Stimulated activated CD8-positive, alpha-beta memory T cell treated with anti-CD3 and anti-CD28 coated beads, Interleukin-7, amount 100 ng/mL, for 48 hours (primary cell): ENCODE data around the gene PEA15.

Experiments
- DNase-seq, 2 donors: peaks; one replicate each; pipeline ENCODE4 v3.0.0-alpha.2; 2020; ENCODE audit warnings: low read depth in 1 of 2; ENCODE audit errors: extremely low read depth in 1 of 2

Gene PEA15

GRCh38 chr1:160207771-160208556, 2.8 kb downstream of the PEA15 start:
- no peak for DNase-seq

GRCh38 chr1:160208557-160209320, 3.6 kb downstream of the PEA15 start:
- no peak for DNase-seq

GRCh38 chr1:160209321-160210046, 4.3 kb downstream of the PEA15 start:
- no peak for DNase-seq

DNA sequence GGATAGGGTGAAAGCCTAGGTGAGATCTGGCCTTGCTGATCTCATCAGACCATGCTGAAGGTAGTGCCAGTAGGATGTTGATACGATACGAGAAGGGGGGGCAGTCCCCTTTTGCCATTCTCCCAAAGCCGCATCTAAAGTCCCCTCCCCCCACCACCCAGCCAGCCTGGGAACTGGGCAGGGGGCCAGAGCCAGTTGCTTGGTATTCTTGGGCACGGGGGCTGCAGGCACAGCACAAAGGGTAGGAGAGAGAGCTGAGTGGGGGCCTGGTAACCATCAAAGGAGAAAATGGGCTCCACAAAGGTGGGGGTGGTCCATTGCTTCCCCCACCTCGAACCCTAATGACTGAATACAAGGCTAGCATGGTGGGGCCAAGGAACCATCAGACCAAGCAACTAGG, 5.4 kb downstream of the PEA15 start:
- no peak for DNase-seq

DNA sequence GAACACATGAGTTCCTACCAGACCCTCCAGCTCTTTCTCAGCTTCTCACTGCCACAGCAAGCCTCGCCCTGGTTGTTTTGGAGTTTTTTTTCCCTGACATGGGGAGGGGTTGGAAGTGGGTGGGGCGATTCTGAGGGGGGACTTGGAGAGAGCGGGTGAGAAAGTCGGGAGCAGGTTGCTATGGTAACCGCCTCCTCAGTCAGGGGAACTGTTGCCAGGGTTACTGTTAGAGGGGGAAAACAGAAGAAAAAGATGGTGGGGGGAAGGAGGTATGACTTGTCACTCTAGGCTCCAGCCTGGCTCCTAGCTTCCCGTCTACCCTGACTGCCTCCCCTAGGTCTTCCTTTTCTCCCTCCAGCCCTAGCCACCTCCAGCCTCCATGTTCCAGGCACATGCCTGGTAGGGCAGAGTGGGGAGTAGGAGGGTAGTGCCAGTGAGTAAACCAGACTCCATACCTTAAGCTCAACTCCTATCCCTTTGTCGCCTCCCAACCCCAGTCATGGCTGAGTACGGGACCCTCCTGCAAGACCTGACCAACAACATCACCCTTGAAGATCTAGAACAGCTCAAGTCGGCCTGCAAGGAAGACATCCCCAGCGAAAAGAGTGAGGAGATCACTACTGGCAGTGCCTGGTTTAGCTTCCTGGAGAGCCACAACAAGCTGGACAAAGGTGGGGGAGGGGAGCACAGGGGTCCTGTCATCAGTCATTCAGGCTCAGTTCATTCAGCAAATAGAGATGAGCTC, 6.0 kb downstream of the PEA15 start:
- DNase-seq = no peak

DNA sequence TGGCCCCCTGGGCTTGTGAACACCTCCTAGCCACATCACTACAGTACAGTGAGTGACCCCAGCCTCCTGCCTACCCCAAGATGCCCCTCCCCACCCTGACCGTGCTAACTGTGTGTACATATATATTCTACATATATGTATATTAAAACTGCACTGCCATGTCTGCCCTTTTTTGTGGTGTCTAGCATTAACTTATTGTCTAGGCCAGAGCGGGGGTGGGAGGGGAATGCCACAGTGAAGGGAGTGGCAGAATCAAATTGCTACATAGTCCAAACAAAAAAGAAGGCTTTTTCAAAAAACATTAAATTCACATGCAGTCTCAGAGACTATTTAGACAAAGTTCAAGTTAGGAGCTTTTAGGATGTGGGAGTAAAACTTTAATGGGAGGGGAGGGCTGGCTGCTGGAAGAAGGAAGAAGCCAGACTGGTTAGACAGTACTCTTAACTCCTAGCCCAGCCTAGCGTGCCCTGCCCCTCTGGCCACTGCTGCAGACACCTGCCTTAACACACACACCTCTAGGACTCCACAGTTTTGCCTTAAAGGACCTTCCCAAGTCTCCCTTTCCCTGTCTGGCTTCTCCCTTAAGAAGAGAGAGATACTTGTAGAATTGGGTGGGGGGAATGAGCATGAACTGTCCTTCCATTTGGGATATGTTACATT, 9.4 kb downstream of the PEA15 start:
- no peak for DNase-seq

GRCh38 chr1:160216301-160216700, 11.1 kb downstream of the PEA15 start:
- DNase-seq = no peak

GRCh38 chr1:160217481-160218051, 12.4 kb downstream of the PEA15 start:
- no peak for DNase-seq

GRCh38 chr1:160219062-160219929, 14.1 kb downstream of the PEA15 start:
- DNase-seq = no peak

DNA sequence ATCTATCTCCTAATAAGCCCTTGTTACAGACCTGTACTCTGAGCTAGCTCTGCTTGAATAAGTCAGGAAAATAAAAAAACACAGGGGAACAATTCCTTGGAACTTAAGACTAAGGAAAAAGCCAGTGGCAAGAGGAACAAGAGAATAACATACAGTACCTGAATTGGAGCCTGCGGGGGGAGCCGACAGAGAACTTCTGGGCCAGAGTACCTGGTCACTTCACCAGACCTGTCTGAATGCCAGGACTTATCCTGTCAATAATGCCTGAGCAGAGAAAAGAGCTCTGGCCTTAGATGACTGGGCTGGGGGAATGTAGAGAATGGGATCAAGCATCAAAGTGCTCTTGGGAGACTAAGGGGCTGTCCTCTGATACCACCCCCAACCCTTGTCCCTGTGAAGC, 15.1 kb downstream of the PEA15 start:
- no peak for DNase-seq

DNA sequence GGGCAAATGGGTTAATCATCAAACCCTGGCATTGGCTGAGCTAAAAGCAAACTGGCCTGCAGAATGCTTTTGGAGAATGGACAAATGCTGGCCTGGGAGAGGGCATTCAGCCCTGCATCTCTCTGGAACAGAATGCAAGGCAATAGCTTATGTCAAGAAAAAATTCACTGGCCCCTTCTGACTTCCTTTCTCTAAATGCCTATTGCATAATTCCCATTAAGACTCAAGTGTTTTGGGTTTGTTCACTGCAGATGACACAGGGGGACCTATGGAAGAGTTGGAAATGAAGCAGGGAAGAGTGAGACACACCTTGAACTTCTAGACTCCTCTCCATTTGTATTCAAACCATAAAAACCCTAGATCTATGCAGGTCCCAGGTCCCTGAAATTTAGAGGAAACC, 15.9 kb downstream of the PEA15 start:
- no peak for DNase-seq

GRCh38 chr1:160222546-160222945, 17.4 kb downstream of the PEA15 start:
- no peak for DNase-seq

GRCh38 chr1:160224606-160225005, 19.4 kb downstream of the PEA15 start:
- DNase-seq = no peak

GRCh38 chr1:160225345-160225744, 20.2 kb downstream of the PEA15 start:
- no peak for DNase-seq

DNA sequence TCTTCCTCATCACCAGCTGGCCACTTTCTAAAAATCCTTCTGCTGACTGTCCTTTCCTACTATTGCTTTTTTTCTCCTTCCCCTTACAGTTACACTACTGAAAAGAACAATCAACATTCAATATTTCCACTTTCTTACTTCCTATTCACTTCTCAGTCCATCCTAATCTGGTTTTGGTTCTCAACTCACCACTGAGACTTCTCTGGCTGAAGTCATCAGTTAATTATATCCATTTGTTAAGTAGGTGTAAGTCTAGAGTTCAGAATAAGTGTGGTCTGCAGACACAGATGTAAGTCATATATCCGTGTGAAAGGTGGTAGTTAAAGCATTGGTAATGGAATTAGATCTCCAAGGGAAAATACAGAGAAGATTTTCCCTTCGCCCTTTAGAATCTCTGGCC, 21.4 kb downstream of the PEA15 start:
- no peak for DNase-seq

DNA sequence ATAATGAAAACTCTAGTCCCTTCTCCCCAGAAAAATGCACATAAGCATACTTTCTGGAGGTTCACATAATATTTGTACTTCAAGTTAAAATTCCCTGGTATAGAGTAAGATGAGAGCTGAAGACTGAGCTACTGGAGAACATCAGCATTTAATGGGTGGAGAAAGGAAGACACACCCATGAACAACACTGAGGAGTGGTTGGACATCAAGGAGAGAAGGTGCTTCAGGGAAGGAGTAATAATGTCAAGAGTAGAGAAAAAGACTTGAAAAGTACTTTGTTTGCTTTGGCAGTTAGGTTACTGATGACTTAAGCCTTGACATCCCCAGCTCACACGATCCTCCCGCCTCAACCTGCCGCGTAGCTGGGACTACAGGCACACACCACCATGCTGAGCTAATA, 21.9 kb downstream of the PEA15 start:
- DNase-seq = no peak

DNA sequence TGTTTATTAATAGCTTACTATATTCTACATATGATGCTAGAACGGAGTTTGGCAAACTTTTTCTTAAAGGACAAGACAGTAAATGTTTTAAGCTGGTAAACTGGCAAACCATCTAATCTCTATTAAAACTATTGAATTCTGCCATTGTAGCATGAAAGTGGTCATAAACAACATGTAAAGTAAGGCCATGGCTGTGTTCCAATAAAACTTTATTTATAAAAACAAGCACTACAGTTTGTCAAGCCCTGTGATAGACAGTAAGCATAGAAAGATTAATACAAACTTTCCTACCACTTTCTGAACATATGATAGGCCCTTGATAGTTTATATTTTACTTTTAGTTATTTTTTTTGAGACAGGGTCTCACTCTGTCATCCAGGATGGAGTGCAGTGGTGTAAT, 22.4 kb downstream of the PEA15 start:
- no peak for DNase-seq

DNA sequence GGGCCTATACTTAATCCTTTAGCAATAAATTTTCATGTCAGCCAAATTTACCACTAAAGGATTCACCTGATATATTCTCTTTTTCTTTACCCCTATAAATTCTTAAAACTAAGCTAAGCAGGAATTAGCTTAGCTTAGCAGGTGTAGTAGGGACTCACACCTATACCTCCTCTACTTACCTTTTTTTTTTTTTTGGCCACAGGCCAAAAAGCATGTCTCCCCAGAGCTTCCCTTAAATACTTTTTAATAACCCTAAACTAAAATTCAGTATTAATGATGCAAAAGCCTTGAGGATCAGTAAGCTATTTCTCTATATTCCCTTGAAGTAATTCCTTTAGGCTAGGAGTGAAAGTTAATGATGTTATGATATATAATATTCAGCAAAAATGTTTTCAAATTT, 23.2 kb downstream of the PEA15 start:
- no peak for DNase-seq

- no peak for DNase-seq
Measured at GRCh38 chr1:160232911-160233310, 27.7 kb downstream of the PEA15 start.
